ENCODE measurements around the gene PTPRN2. TPM values are rescaled to one million over a fixed set of nuclear protein-coding genes. Genes with fewer than 3 reads are reported as not detected.

Gene PTPRN2
- total and polyA plus RNA-seq, 2 donors (not counting 1 experiment from before 2014, with no cell fraction given), result 0.54 to 1.2 TPM

DNA sequence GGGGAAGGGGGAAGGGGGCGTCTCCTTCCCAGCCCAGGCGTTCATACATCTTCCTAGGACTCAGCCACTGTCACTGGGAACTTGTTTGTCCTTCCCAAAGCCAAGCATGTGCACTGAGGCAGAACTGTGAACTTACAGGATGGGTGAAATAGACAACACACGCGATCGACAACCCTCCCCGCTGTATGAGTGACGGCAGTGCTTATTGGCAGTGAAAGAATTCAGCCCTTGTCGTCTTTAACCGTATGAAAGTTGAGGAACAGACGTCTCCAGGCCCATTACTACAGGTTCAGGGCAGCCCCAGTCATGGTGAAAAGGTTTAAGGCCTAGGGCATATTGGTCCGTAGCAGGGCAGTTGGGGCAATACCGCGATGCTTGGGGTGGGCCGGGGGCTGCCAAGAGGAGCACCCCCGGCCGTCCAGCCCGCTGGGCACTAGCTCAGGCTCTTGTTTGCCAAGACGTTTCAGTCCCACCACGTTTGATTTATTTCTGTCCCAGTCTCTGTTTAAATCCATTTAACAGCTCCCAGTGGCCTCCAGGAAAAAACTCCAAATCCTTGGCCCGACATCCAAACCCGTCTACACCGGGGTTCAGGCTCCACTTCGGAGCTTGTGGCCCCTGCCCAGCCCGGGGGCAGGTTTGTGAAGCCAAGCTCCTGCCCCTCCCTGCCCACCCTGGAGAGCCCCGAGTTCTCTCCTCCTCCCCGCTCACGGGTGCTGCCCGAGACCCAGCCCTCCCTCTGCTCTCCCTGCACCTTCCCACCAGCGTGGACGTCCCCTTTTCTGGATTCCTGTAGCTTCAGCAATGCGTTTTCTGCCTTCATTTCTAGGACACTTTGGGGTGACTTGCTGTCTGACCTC lies 1091.0 kb downstream of the PTPRN2 start:
- H2AFZ ChIP-seq (ENCODE audit: low read length), result no peak overlapping the region
- no peaks in the 10 kb centered on the region for H3K36me3 ChIP-seq (ENCODE audit: control insufficient read depth, insufficient read depth, low read length)
- no peaks in the 10 kb centered on the region for H4K20me1 ChIP-seq (ENCODE audit: control insufficient read depth, extremely low read depth, insufficient read depth, low read length)
- H3K4me1 ChIP-seq (ENCODE audit: control insufficient read depth, extremely low read depth, insufficient read depth, low read length), result no peaks in the 10 kb centered on the region
- no peak overlapping the region for H3K9ac ChIP-seq (ENCODE audit: insufficient read depth, low read length)
- no peak overlapping the region for H3K27ac ChIP-seq (ENCODE audit: insufficient read depth, low read length)
- no peaks in the 10 kb centered on the region for H3K27me3 ChIP-seq (ENCODE audit: control insufficient read depth, insufficient read depth, low read length)
- no peak for DNase-seq (ENCODE audit: low read depth in 2 of 2)
- no peaks in the 10 kb centered on the region for H3K9me3 ChIP-seq (ENCODE audit: control insufficient read depth, insufficient read depth, low read depth, low read length)
- no peak overlapping the region for H3K4me2 ChIP-seq (ENCODE audit: extremely low read depth, insufficient read depth, low read length)
- no peak for TF ChIP-seq CTCF (conservative IDR thresholded peaks at IDR 0.05 in 1 of 2, IDR thresholded peaks at IDR 0.05 in 1 of 2; ENCODE audit: low read depth in 1 of 2, low read length in 2 of 2)
- no peak for TF ChIP-seq EZH2 (IDR thresholded peaks at IDR 0.05; ENCODE audit: low read length, missing control alignments)
- H3K4me3 ChIP-seq (replicated peaks in 1 of 4; ENCODE audit: control extremely low read depth in 1 of 4, insufficient read depth in 1 of 4, low read depth in 3 of 4, low read length in 4 of 4), result no peak overlapping the region
- no peaks in the 10 kb centered on the region for H3K79me2 ChIP-seq (ENCODE audit: control insufficient read depth, insufficient read depth, low read length)

DNA sequence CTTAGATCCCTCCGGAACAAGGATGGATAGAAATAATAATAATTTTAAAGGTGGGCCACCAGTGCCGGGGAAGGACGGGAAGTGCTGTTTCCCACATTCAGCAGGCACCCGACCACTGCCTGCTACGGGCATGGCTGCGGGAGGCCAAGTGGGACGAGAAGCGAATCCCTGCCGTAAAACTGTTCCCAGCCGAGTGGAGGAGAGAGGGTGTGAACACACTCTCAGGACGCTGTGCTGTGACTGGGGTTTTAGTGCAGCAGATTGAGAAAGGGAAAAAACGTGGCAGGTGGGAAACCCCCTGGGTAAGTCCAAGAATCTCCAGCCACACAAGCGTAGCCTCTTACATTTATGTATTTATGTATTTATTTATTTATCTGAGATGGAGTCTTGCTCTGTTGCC lies 1092.0 kb downstream of the PTPRN2 start:
- no peak overlapping the region for H3K4me2 ChIP-seq (ENCODE audit: extremely low read depth, insufficient read depth, low read length)
- H3K9ac ChIP-seq (ENCODE audit: insufficient read depth, low read length), result no peak overlapping the region
- H2AFZ ChIP-seq (ENCODE audit: low read length), result no peak overlapping the region
- TF ChIP-seq EZH2 (IDR thresholded peaks at IDR 0.05; ENCODE audit: low read length, missing control alignments) (no peak), CTCF (conservative IDR thresholded peaks at IDR 0.05 in 1 of 2, IDR thresholded peaks at IDR 0.05 in 1 of 2; ENCODE audit: low read depth in 1 of 2, low read length in 2 of 2) (no peak)
- H3K4me1 ChIP-seq (ENCODE audit: control insufficient read depth, extremely low read depth, insufficient read depth, low read length), result no peaks in the 10 kb centered on the region
- H3K4me3 ChIP-seq (replicated peaks in 1 of 4; ENCODE audit: control extremely low read depth in 1 of 4, insufficient read depth in 1 of 4, low read depth in 3 of 4, low read length in 4 of 4), result no peak overlapping the region
- H3K27me3 ChIP-seq (ENCODE audit: control insufficient read depth, insufficient read depth, low read length), result no peaks in the 10 kb centered on the region
- H3K36me3 ChIP-seq (ENCODE audit: control insufficient read depth, insufficient read depth, low read length), result no peaks in the 10 kb centered on the region
- DNase-seq (ENCODE audit: low read depth in 2 of 2), result no peak
- no peaks in the 10 kb centered on the region for H3K9me3 ChIP-seq (ENCODE audit: control insufficient read depth, insufficient read depth, low read depth, low read length)
- H3K79me2 ChIP-seq (ENCODE audit: control insufficient read depth, insufficient read depth, low read length), result no peaks in the 10 kb centered on the region
- H4K20me1 ChIP-seq (ENCODE audit: control insufficient read depth, extremely low read depth, insufficient read depth, low read length), result no peaks in the 10 kb centered on the region
- no peak overlapping the region for H3K27ac ChIP-seq (ENCODE audit: insufficient read depth, low read length)

DNA sequence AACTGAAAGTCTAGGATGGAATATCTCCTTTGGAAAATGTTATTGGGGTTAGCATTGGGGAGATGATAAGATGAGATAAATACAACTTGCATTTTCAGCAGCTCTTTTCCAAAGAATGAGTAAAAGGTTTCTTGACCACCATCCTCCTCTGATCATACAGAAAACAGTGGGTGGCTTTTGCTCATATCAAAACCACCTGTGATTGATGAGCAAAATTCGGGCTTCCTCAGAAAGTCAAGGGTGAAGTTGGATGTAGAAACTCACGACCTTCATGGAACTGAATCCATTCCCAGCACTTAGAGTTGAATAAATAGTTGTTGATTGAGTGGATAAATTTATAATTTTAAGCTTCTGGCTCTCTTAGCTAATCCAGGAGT lies 1092.5 kb downstream of the PTPRN2 start:
- H3K9ac ChIP-seq (ENCODE audit: insufficient read depth, low read length), result no peak overlapping the region
- H4K20me1 ChIP-seq (ENCODE audit: control insufficient read depth, extremely low read depth, insufficient read depth, low read length), result no peaks in the 10 kb centered on the region
- no peak overlapping the region for H3K4me2 ChIP-seq (ENCODE audit: extremely low read depth, insufficient read depth, low read length)
- H3K27me3 ChIP-seq (ENCODE audit: control insufficient read depth, insufficient read depth, low read length), result no peaks in the 10 kb centered on the region
- H3K4me3 ChIP-seq (replicated peaks in 1 of 4; ENCODE audit: control extremely low read depth in 1 of 4, insufficient read depth in 1 of 4, low read depth in 3 of 4, low read length in 4 of 4), result no peak overlapping the region
- H3K27ac ChIP-seq (ENCODE audit: insufficient read depth, low read length), result no peak overlapping the region
- no peaks in the 10 kb centered on the region for H3K36me3 ChIP-seq (ENCODE audit: control insufficient read depth, insufficient read depth, low read length)
- no peaks in the 10 kb centered on the region for H3K79me2 ChIP-seq (ENCODE audit: control insufficient read depth, insufficient read depth, low read length)
- no peak overlapping the region for H2AFZ ChIP-seq (ENCODE audit: low read length)
- H3K4me1 ChIP-seq (ENCODE audit: control insufficient read depth, extremely low read depth, insufficient read depth, low read length), result no peaks in the 10 kb centered on the region
- TF ChIP-seq CTCF (conservative IDR thresholded peaks at IDR 0.05 in 1 of 2, IDR thresholded peaks at IDR 0.05 in 1 of 2; ENCODE audit: low read depth in 1 of 2, low read length in 2 of 2), result no peak
- TF ChIP-seq EZH2 (IDR thresholded peaks at IDR 0.05; ENCODE audit: low read length, missing control alignments), result no peak
- no peak for DNase-seq (ENCODE audit: low read depth in 2 of 2)
- H3K9me3 ChIP-seq (ENCODE audit: control insufficient read depth, insufficient read depth, low read depth, low read length), result no peaks in the 10 kb centered on the region

Measured in fibroblast of lung (primary cell).